DND-41 (cell line): ENCODE measurements around the gene NAT9.

ENCODE experiments used
- ATAC-seq: fragments of 200-7000 bp; cut with Tn5 transposase; 3 replicates; pipeline ENCODE4 v1.9.1; 2021; ENCODE audit warnings: low read depth; ENCODE audit not compliant: insufficient read depth
- DNase-seq: peaks from one replicate; pipeline ENCODE4 v3.0.0-alpha.2; 2020
- H2AFZ ChIP-seq: 2 replicates; pipeline ENCODE4 v1.6.0; 2012; ENCODE audit warnings: low read depth, low read length
- H3K27ac ChIP-seq: 2 replicates; pipeline ENCODE4 v1.5.1; 2012; ENCODE audit warnings: low read length, inconsistent platforms
- H3K27me3 ChIP-seq: fragments of 200-600 bp; sonication (generic); 2 replicates; pipeline ENCODE4 v1.6.0; 2012; ENCODE audit warnings: low read length, mild to moderate bottlenecking, inconsistent platforms; ENCODE audit not compliant: insufficient read depth, poor library complexity
- H3K36me3 ChIP-seq: 2 replicates; pipeline ENCODE4 v1.5.1; 2012; ENCODE audit warnings: low read length, inconsistent platforms; ENCODE audit not compliant: insufficient read depth
- H3K4me1 ChIP-seq: 2 replicates; pipeline ENCODE4 v1.5.1; 2012; ENCODE audit warnings: mild to moderate bottlenecking, low read length; ENCODE audit not compliant: insufficient read depth
- H3K4me2 ChIP-seq: 2 replicates; pipeline ENCODE4 v1.6.0; 2012; ENCODE audit warnings: mild to moderate bottlenecking, moderate library complexity, low read length, inconsistent platforms; ENCODE audit not compliant: insufficient read depth
- H3K4me3 ChIP-seq, 2 experiments: fragments of 200-600 bp in 1 of 2; shearing (Covaris generic) in 1 of 2; 2 replicates each; pipeline ENCODE4 v1.5.1; 2012 to 2016; ENCODE audit warnings: inconsistent platforms in 2 of 2, low read length in 2 of 2, mild to moderate bottlenecking in 2 of 2, low read depth in 1 of 2, moderate library complexity in 1 of 2
- H3K79me2 ChIP-seq: 2 replicates; pipeline ENCODE4 v1.6.0; 2012; ENCODE audit warnings: low read length, inconsistent platforms; ENCODE audit not compliant: insufficient read depth
- H3K9ac ChIP-seq: 2 replicates; pipeline ENCODE4 v1.6.0; 2012; ENCODE audit warnings: low read depth, mild to moderate bottlenecking, inconsistent platforms, low read length, moderate library complexity
- H3K9me3 ChIP-seq: 2 replicates; pipeline ENCODE4 v1.5.1; 2012; ENCODE audit warnings: low read length, moderate library complexity, mild to moderate bottlenecking, inconsistent platforms; ENCODE audit not compliant: insufficient read depth, severe bottlenecking
- H4K20me1 ChIP-seq: 2 replicates; pipeline ENCODE4 v1.6.0; 2012; ENCODE audit warnings: low read length; ENCODE audit not compliant: insufficient read depth
- EZH2 ChIP-seq: IDR thresholded peaks from 3 replicates; pipeline ENCODE4 v1.6.1; 2012; ENCODE audit warnings: borderline replicate concordance, low read depth, mild to moderate bottlenecking, moderate library complexity, low read length, inconsistent platforms; ENCODE audit not compliant: severe bottlenecking
- TF ChIP-seq, protein P1 (sequence below): IDR thresholded peaks from 2 replicates; pipeline ENCODE4 v1.5.1; 2012; ENCODE audit warnings: borderline replicate concordance, low read length, moderate library complexity, mild to moderate bottlenecking; ENCODE audit not compliant: poor library complexity, severe bottlenecking; ENCODE audit errors: extremely low read depth

The NAT9 gene

DNA sequence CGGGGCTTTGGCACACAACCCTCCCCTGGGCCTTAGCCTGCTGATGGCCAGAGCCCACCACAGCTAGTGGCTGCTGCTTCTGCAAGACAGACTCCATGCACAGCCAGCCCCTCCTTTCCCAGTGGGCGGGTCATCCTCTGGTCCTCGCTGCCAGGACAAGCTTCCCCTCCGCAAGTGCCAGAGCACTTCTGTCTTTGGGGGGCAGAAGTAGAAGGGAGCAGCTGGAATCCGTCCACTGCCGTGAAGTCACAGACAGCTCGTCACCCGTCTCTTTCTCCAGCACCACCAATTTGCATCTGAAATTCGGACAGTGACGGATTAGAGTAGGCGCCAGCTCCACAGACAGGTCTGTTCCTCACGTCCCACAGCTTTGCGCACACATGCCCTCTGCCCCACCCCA lies 31.3 kb upstream of the NAT9 start:
- no peaks in the 10 kb centered on the region for H3K9me3 ChIP-seq
- H3K27ac ChIP-seq = no peak overlapping the region
- H3K4me2 ChIP-seq = no peak overlapping the region
- ATAC-seq (no peak), DNase-seq (no peak)
- H3K27me3 ChIP-seq = no peaks in the 10 kb centered on the region
- no peak overlapping the region for H2AFZ ChIP-seq
- H3K4me1 ChIP-seq = no peaks in the 10 kb centered on the region
- H3K4me3 ChIP-seq = no peak overlapping the region
- H3K36me3 ChIP-seq = peaks cover 18% of the 10 kb centered on the region
- H3K9ac ChIP-seq = no peak overlapping the region
- H3K79me2 ChIP-seq = no peaks in the 10 kb centered on the region
- H4K20me1 ChIP-seq = peaks cover 8% of the 10 kb centered on the region
- TF ChIP-seq EZH2 = no peak
- TF ChIP-seq, protein P1, sequence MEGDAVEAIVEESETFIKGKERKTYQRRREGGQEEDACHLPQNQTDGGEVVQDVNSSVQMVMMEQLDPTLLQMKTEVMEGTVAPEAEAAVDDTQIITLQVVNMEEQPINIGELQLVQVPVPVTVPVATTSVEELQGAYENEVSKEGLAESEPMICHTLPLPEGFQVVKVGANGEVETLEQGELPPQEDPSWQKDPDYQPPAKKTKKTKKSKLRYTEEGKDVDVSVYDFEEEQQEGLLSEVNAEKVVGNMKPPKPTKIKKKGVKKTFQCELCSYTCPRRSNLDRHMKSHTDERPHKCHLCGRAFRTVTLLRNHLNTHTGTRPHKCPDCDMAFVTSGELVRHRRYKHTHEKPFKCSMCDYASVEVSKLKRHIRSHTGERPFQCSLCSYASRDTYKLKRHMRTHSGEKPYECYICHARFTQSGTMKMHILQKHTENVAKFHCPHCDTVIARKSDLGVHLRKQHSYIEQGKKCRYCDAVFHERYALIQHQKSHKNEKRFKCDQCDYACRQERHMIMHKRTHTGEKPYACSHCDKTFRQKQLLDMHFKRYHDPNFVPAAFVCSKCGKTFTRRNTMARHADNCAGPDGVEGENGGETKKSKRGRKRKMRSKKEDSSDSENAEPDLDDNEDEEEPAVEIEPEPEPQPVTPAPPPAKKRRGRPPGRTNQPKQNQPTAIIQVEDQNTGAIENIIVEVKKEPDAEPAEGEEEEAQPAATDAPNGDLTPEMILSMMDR = no peak

DNA sequence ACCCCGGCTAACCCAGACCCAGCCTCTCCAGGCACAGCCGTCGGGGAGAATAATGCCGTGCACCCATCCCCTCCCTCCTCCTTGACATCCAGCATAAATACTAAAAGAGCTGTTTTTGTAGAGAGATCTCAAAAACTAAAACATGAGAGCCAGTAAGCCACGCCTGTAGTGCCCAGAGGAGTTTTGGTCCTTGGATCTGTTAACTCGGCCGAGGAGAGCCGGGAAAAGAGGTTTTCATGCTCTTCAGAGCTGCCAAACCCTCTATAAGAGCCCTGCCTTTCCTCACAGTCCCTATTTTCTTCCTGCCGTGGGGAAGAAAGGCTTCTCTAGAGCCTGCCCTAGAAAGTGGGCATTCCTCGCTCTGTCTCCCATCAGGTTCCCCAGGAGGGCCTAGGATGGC lies 30.2 kb upstream of the NAT9 start:
- H3K4me1 ChIP-seq = no peaks in the 10 kb centered on the region
- H3K4me2 ChIP-seq = no peak overlapping the region
- no peaks in the 10 kb centered on the region for H3K27me3 ChIP-seq
- DNase-seq = no peak
- ATAC-seq = no peak
- H4K20me1 ChIP-seq = peaks cover 8% of the 10 kb centered on the region
- H3K79me2 ChIP-seq = no peaks in the 10 kb centered on the region
- H2AFZ ChIP-seq = no peak overlapping the region
- H3K27ac ChIP-seq = no peak overlapping the region
- H3K36me3 ChIP-seq = peaks cover 20% of the 10 kb centered on the region
- H3K4me3 ChIP-seq = no peak overlapping the region
- no peak for TF ChIP-seq EZH2
- TF ChIP-seq, protein P1 = no peak
- H3K9me3 ChIP-seq = no peaks in the 10 kb centered on the region
- H3K9ac ChIP-seq = no peak overlapping the region

DNA sequence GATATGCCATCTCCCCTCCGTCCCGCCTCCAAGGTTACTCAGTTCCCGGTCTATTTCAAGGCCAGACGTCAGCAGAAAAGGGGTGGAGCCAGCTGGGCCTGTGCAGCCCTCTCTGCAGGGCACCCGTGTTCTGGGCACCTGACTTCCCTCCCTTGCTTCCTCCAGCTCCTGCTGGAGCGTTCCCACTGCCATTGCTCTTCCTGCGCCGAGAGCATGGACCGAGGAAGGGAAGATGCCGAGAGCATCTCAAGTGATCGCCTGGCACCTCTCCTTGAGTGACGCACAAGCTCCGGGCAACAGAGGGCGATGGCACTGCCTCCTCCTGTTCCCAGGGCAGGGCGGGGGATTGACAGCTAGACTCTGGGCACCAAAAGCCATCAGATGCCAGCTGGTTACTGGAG lies 29.4 kb upstream of the NAT9 start:
- TF ChIP-seq, protein P1 = no peak
- no peak for TF ChIP-seq EZH2
- Histone ChIP-seq H2AFZ (no peak overlapping the region), H3K79me2 (no peaks in the 10 kb centered on the region), H3K4me2 (no peak overlapping the region), H3K36me3 (peaks cover 22% of the 10 kb centered on the region), H3K9ac (no peak overlapping the region), H3K27ac (no peak overlapping the region), H3K9me3 (no peaks in the 10 kb centered on the region), H3K27me3 (no peaks in the 10 kb centered on the region), H3K4me1 (no peaks in the 10 kb centered on the region), H4K20me1 (peaks cover 8% of the 10 kb centered on the region), H3K4me3 (no peak overlapping the region)
- DNase-seq (no peak), ATAC-seq (no peak)

DNA sequence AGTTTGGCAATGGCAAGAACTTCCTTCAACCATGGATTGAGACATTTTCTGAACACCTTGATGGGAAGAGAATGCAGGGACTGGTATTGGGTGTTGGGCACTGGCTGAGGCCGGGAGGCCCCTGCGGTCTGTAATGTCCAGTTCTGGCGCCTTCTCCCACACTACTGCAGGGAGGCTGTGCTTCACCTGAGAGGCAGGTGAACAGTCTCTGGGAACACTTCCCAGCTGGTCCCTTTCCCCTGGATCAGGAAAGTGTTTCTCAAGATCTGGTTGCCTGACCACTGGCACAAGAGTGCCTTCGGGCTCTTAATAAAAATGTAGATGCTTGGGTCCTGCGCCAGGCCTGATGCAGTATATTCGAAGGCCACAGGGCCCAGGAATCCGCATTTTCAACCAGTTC lies 28.5 kb upstream of the NAT9 start:
- no peaks in the 10 kb centered on the region for H3K27me3 ChIP-seq
- no peak overlapping the region for H3K4me3 ChIP-seq
- H3K4me2 ChIP-seq = no peak overlapping the region
- no peaks in the 10 kb centered on the region for H3K79me2 ChIP-seq
- no peak for DNase-seq
- H3K9ac ChIP-seq = no peak overlapping the region
- no peak overlapping the region for H2AFZ ChIP-seq
- peaks cover 6% of the 10 kb centered on the region for H4K20me1 ChIP-seq
- TF ChIP-seq, protein P1 = no peak
- TF ChIP-seq EZH2 = no peak
- H3K27ac ChIP-seq = no peak overlapping the region
- no peak for ATAC-seq
- peaks cover 21% of the 10 kb centered on the region for H3K36me3 ChIP-seq
- no peaks in the 10 kb centered on the region for H3K4me1 ChIP-seq
- H3K9me3 ChIP-seq = no peaks in the 10 kb centered on the region
